Stimulated activated CD4-positive, alpha-beta T cell treated with anti-CD3 and anti-CD28 coated beads, Interleukin-1b, Interleukin-23, amount 100 ng/mL, for 1 hour (primary cell): ENCODE results near the gene GFOD1.

ENCODE experiments used
- DNase-seq, 2 donors: peaks; one replicate each; pipeline ENCODE4 v3.0.0-alpha.2; 2020; ENCODE audit warnings: low read depth in 2 of 2

GFOD1 gene

DNA sequence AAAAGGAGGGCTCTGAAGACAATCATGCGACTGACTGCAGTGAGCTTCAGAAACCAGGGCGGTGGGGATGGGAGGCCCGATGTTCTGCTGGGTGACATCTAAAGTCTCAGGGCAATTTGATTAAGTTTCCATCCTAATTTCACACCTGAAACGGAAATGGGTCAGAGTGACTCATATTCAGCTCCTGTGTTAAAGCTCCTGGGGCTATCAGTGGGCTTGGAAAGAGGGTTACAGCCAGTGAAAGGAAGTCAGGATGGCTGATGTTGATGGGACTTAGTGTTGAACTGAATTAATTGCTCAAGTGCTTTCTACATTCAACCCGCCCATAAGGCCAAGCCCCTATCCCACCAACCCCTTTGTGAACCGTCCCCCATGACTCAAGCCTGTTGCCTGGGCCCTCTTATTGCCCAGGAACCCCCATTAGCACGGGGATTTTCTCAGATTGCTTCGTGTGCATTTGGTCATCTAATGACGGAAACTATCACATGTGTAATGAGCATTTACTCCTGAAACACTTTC is 112.0 kb downstream of the GFOD1 start:
- no peak for DNase-seq

DNA sequence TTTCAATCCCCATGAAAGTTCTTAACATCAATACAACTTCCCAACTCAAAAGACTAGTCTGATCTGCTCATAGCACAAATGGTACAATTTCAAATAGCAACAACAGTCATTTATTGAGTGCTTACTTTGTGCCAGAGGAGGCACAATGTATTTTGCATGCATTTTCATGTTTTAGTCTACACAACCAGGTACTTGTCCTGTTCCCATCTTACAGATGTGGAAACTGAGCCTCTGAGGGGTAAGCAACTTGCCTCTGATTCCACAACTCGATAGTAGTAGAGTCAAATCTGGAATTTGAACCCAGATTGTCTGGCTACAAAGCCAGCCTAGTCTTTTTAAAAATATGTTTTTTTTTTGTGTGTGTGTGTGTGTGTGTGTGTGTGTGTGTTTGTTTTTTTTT is 113.5 kb downstream of the GFOD1 start:
- DNase-seq, result no peak

DNA sequence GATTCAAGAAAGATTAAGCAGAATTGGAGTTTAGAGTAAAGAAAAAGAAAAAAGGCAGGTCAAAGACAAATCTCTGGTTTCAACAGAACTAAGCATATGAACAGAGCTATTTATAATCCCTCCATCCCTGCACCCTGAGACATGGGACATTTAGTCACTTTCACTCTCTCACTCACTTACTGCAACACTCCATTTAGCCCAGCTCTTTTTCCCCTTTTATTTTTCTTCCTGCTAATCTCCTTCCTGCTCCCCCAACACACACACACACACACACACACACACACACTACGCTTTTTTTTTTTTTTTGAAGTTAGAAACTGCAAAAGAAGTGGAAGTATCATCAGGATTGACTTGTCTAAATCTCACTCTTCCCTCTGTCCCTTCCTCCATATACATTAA is 113.9 kb downstream of the GFOD1 start:
- no peak for DNase-seq

DNA sequence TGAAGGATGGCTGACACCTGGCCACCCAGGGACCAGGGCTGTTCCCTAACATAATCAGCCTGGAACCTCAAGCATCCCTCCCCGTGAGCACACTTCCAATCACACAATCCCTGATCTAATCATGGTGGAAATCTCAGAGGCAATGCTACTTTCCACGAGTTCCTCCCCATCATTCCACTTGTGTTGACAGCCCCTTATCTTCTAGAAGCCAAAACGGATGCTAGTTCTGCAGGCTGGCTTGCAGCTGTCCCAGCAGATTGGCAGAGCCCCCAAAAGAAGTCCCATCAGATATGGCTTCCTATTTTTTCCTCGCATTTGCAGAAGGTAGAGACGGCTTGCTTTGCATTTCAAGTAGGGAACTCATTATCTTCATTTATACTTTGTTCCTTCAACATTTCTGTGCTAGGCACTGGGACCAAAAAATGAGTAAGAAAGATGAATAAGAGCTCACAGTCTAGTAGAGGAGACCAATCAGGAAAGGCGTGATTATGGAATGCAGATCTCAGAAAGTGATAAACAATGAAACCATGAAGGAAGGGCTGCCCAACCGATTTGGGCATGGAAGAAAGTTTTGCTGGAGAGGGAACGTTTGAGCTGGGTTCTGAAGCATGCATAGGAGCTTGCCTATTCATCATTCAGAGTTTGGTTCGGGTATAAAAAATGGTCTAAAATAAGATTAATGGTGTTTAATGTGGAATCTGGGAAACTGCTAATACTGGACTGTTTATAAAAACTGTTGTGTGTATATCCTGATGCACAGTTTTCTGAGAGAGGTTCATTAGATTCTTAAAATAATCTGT is 114.5 kb downstream of the GFOD1 start:
- no peak for DNase-seq

DNA sequence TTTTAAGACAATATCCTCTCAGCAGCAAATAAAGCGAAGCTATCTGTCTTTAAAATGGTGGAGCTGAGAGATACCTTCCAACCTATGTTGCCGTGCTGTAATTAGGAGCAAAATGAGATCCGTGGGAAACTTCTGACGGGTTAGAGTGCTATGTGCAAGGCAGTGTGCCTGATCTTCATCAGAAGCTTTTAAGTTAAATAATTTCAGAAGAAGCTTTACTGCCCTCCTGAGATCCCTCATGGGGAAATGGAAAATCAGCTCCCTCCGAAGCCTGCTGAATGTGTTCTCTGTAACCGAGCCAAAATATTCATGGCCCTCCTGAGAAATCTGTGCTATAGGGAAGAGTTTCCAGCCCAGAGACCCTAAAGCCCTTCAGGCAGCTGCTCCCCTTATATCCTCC is 115.3 kb downstream of the GFOD1 start:
- DNase-seq, result no peak

DNA sequence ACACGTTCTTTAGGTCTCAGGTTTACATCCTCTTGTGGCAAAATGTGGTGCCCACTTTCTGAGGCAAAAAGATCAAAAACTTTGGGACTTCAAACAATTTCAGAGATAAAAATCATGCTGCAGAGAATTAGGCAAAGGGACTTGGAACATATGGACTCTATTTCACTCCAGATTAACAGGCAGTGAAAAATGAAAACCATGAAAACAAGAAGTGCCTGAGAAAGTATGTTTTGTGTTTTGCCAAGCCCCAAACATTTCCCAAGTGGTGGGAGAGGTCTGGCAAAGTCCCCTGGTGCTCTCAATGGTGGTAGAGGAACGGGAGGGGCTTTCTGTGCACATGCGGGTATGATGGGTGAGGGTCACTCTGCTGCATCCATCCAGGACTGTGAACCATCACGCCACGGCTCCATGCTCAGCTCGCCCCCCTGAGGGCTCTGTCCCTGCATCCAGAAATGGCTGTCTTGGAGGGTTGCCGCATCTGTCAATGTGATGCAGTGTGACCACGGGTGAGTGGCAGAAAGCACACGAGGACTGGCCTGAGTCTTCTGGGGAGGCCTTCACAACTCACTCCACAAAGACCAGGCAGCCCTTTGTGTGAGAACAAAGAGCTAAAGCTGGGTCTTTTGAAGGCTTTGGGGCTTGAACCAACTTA is 115.9 kb downstream of the GFOD1 start:
- DNase-seq, result no peak

DNA sequence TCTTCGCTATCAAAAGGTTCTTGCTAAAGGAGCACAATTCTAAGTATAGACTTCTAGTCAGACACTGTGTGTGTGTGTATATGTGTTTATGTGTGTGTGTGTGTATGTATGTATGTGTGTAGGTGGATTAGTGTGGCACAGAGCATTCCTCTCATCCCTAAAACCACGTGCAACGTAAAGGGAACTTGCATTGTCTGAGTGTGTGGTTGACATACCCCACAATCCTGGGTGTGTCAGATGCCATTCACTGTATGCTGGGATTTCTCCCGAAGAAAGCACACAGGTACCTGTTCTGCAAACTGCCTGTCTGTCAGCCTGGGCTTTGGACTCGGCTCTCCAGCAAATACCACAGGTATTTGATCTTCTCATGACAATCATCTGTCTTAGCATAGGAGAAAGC is 116.8 kb downstream of the GFOD1 start:
- DNase-seq, result no peak

DNA sequence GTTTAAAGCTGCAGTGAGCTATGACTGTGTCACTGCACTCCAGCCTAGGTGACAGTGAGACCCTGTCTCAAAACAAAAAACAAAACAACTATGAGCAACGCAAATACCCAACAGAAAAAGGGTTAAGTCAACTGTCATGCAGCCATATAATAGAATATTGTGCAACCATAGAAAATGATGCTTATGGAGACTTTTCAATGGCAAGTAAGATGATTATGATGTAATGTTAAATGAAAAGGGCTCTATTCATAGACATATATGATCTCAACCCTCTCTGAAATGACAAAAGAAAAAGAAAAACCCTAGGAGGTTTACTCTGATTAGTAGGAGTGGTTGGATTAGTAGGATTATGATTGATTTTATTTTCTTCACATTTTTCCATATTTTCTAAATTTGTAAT is 117.8 kb downstream of the GFOD1 start:
- DNase-seq, result no peak

DNA sequence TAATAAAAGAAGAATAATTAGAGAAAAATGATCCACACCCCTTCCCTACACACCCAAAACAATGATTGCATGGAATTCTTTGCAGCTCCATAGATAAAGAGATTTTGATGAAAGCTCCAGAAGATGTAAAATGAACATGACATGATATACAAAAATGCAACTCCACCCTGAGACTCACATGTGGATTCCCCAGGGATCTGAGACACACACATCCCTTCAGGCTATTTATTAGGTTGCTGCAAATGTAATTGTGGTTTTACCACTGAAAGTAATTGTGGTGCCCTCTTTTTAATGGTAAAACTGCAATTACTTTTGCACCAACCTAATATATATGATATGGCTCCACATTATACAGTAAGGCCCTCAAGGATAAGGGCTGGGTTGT is 118.7 kb downstream of the GFOD1 start:
- no peak for DNase-seq

DNA sequence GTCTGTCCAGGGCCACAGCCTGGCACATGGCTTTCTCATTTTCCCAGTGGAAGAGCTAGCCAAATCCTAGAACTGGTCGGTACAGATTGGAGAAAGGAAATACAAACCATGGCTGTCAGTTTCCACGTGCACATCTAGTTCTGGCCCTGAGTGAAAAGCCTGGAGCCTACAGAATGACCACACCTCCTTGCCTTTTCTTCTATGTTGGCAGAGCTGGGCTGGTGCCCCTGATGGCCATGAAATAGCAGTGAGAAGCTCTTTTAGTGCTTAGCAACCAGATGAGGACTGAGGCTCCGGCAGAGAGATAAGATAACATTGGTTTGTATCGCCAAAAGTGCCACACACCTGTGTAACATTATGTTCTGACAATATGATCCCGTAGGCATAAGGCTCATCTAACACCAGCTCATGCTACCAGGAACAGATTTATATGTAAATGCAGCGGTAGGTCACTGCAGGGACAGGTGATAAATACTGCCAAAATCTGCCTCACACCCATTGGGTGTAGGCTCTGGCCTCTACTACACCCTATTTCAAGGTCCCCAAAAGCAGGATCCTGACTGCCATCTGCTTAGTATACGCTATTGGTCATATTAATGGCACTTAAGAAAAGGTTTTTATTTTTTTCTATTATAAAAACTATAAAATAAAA is 119.2 kb downstream of the GFOD1 start:
- no peak for DNase-seq

DNA sequence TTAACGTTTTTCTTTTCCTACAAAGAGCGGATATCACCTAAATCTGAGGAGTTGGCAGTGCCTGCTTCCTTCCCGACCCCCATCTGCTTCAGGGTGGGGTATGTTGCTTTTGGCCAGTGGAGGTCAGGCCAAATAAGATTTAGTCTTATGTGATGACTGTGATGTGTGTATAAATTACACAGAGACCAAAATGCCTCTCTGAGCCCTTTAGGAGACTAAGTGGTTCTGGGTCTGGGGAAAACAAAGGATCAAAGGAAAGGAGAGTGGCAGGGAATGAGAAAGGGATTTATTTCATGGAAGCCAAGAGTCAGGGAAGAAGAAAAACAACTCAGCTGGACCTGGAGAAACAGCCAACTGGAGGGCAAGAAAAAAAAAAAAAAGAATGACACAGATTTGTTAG is 120.0 kb downstream of the GFOD1 start:
- no peak for DNase-seq

DNA sequence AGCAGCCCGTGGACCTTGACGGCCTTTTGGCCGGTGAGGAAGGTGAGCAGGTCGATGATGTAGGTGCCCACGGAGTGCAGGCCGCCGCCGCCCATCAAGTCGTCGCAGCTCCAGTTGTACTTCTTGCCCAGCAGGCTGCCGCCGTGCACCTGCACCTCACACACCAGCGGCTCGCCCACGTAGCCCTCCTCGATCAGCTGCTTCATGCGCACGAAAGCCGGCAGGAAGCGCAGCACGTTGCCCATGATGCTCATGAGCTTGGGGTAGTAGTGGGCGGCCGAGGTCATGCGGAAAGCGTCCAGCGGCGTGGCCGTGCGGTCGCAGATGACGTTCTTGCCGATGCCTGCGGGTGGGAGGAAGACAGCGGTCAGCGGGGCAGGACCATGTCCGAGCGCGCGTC is 122.1 kb downstream of the GFOD1 start:
- no peak for DNase-seq

DNA sequence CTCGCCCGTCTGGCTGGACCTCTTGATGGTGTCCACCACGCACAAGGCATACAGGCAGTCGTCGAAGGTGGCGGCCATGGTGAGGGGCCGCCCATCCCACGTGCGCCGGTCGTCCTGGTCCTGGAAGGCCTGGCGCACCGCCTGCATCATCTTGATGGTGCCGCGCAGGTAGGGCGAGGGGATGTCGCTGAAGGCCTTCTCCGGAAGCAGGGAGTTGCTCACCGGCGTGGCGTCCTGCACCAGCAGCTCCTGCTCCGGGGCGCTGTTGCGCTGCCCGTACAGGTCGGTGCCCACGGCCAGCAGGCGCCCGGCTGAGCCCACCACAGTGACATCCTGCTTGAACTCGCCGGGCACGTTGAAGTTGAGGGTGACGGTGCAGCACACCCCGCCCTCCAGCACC is 122.6 kb downstream of the GFOD1 start:
- no peak for DNase-seq

DNA sequence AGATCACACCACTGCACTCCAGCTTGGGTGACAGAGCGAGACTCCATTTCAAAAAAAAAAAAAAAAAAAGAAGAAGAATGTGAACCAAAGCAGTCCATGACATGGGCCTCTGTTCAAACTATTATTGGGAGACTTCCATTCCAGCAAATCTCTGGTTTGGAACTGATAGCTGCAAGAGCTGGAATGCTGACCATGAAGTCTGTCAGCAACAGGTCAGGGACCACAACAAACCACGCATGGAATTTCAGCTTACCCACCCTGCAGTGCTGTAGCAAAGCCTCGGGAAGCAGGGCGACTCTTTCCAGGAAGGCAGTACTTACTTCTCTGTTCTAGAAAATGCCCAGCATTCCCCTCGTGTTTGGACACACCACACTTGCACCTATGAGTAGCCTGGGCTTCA is 125.0 kb downstream of the GFOD1 start:
- DNase-seq, result no peak

DNA sequence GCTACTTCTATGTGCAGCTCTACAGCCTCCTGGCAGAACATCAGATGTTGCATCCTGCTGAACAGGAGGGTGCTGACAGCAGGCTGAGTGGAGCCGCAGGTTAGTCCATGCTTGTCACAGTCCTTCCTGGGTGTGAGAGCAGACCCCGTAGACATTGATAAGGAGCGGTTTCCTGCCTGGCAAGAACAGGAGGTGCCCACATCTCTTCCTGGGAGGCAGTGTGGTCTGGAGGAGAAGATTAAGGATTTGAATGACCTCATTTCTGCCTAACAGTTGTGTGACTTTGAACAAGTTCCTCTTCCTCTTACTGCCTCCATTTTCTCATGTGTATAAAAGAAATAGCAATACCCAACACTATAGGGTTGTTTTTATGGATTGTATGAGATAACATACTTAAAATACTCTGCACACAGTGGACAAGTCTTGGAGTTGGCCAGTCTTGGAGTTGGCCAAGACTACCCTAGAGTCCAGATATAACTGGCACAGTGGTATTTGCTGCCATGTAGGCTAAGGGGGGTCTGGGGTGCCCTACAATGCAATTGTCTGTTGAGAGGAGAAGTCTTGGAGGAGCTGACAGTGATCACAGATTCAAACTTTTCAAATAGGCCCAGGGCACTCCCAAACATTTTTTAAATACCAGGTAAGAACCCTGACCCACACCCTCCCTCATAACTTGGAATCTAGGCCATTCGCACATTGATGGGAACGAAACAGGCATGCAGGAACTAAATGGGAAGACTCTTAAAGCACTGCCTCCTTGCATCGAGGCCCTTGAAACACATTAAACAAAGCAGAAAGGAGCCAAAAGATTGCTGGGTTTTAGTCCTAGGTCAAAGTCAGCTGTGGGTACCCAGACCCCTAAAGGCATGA is 126.5 kb downstream of the GFOD1 start:
- DNase-seq, result no peak

DNA sequence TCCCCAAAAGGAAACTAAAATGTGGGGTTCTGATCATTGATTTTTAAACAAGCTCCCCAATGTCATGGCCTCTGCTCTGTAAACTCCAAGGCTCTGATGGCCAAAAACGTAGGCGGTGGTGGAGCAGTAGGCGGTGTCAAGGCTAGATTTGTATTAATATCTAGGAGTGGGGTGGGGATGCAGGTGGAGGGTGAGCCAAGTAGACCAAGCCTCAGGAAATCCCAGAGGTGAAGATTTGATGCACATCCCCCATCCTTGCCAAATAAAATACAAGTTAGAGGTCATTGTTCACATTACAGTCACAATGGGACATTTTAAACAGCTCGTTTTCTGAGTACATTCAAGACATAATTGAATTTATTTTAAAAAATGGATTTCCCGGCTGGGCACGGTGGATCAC is 128.1 kb downstream of the GFOD1 start:
- no peak for DNase-seq

DNA sequence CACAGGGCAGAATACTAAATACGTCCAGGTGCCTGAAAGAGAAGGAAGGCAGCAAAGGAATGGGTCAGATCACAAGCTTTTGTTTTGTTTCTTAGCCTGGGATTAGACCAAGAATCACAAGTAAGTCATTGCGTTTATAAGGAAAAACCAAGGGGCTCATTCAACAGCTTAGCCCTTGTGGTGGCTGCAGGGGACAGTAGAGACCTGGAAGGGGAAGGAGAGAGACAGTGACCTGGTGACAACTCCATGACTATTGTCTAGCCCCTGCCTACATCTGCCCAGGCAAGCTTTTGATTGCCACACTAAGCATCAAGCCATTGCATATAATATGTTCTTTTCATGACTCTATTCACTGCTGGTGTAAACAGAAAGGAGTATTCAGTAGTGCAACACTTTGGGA is 128.9 kb downstream of the GFOD1 start:
- no peak for DNase-seq

DNA sequence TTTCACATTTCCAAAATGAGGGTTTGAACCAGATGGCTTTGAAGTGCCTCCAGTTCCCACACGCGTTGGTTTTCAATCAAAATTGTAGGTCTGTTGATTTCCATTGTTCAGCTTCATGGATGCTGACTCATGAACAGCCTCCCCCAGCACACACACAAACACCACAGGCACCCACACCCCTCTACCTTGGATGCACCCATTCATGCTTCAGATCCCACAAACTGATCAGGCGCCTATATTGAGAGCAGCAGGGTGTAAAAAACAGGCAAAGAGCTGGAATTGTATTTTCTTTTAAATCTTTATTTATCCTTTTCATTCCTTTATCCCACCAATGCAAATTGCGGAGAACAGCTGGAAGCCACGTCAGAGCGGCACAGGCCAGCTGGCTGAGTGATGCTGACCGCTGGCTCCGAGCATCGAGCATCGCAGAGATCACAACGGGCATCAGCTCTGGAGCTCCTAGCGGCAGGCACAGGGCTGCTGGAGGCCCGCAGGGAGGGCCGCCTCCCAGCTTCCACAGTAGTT is 129.8 kb downstream of the GFOD1 start:
- no peak for DNase-seq

DNA sequence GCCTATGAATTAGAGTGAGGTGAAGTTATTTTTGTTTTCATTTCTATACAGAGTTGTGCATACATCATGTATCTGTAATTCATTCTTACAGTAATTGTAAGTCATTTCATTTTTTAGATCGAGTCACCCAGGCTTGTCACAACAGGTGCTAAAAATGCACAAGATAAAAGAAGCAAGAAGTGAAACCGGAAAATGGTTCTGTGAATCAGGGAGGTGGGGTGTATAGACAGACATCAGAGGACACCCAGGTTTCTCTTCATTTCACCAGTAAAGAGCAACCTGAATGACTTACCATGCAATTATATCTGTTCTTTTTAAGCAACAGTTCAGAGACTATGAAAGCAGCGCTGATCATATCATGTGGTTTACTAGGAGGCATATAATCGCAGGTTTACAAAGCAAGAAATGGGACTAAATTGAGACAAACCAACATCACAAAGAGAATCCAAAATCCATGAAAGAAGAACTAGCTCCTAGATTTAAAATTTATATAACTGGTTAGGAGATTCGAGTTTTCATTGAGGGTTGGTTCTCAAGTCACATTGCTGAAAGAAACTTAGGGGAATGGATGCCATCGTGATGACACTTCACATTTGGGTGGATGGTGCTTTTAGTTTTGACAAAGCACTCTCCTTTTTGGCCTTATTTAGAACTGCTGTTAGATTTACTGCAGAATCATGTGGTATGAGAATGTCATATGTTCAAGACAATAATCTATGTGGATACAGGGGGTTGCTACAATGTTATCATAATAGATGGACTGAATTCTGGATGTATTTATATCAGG is 131.2 kb downstream of the GFOD1 start:
- DNase-seq, result no peak

DNA sequence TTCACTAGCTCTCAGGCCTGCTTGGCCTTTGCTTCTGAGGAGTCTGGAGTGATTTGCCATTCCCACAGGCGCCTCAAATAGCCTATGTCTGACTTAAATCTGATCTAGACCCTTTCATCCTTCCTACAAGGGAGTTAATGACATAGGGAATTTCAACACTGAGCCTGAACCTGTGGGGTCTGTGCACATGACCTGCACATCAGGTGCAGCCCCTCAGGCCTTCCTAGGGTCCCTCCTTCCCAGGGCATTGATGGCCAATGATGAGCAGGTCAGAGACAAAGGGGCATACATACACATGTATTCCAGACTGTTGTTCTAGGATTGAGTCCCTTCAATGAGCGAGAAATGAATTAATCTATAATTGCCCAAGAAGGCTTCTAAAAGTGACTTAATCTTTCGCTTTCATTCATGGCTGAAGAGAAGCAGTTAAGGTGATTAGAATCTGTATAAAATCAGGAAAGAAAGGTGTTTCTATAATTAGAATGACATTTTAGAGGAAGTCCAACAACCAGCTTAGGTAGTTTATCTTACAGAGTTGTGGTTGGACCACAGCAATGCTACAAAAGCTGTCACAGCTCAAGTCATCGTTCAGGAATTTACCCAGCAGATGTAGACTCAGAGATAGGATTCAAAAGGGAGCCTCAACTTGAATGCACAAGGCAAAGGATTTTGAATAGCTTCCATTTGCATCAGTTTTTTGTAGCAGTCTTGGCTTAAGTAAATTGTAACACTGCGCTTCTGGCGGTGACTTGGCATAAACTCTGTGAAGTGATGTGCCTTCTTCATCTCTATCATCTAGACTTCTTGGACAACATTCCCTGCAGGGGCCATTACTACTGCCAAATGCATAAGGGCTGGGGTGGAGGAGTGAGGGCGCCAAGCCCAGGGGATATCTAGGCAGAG is 132.1 kb downstream of the GFOD1 start:
- DNase-seq, result no peak
